ENCODE data around the gene MKX.

- no peak for TF ChIP-seq POLR2A (IDR thresholded peaks at IDR 0.05)
- TF ChIP-seq, protein P1, sequence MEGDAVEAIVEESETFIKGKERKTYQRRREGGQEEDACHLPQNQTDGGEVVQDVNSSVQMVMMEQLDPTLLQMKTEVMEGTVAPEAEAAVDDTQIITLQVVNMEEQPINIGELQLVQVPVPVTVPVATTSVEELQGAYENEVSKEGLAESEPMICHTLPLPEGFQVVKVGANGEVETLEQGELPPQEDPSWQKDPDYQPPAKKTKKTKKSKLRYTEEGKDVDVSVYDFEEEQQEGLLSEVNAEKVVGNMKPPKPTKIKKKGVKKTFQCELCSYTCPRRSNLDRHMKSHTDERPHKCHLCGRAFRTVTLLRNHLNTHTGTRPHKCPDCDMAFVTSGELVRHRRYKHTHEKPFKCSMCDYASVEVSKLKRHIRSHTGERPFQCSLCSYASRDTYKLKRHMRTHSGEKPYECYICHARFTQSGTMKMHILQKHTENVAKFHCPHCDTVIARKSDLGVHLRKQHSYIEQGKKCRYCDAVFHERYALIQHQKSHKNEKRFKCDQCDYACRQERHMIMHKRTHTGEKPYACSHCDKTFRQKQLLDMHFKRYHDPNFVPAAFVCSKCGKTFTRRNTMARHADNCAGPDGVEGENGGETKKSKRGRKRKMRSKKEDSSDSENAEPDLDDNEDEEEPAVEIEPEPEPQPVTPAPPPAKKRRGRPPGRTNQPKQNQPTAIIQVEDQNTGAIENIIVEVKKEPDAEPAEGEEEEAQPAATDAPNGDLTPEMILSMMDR (IDR thresholded peaks at IDR 0.05 in 4 of 5, conservative IDR thresholded peaks at IDR 0.05 in 1 of 5): no peak
Observed at GRCh38 chr10:27716521-27716920, 29.1 kb downstream of the MKX start.
